GM10847 (cell line): Measurements from ENCODE around the gene MYO16.

ENCODE experiments used
- POLR2A ChIP-seq: IDR thresholded peaks from 2 replicates; pipeline ENCODE4 v1.6.1; 2011; ENCODE audit not compliant: insufficient read length; ENCODE audit errors: extremely low read depth

Gene MYO16

DNA sequence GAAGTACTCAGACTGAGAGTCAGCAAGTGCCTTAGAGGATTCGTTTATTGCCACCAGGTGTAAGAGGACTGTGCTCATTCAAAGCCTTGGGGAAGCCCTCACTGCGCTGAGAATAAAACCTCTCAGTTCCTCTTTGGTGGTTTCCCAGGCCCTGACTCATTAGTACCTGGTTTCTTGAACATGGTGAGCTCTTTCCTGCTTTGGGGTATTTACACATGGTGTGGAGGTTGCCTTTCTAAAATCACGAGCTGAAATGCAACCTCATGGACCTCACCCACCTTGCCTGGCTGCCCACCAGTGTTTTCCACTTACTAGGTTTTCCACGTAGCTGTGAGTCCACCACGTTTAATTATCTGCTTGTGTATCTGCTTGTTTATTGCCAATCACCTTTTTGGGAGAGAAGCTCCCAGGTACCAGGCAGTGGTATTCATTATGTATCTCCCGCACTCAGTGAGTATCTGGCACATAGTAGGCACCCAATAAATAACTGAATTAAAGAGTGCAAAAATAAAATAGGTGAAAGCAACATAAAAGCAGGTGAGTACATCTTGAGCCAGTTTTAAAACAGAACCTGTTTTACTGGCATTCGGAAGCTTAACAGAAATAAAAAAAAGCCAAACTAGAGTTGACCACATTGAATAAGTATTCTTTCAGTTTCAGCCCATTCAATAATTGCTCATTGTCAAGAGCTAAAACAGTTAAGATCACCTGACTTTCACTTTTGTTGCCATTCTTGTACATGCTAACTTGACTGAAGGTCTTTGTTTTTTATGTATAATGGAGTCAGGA, 533.0 kb downstream of the MYO16 start:
- no peak for TF ChIP-seq POLR2A

DNA sequence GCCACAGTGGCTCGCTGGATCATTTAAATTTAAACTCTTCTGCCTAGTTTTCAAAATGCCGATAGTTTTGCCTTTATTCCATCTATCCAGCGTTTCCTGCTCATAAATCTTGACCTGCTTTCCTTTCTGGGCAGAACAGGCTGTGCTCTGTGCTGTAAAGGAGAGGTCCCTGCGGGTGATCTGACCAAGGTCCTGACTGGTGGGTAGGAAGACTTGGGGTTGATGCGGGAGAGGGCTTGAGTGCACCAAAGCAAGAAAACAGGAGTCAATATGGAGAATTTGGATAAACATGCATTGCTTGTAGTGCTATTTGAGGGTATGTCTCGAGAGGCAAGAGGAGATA, 533.6 kb downstream of the MYO16 start:
- TF ChIP-seq POLR2A, result no peak

DNA sequence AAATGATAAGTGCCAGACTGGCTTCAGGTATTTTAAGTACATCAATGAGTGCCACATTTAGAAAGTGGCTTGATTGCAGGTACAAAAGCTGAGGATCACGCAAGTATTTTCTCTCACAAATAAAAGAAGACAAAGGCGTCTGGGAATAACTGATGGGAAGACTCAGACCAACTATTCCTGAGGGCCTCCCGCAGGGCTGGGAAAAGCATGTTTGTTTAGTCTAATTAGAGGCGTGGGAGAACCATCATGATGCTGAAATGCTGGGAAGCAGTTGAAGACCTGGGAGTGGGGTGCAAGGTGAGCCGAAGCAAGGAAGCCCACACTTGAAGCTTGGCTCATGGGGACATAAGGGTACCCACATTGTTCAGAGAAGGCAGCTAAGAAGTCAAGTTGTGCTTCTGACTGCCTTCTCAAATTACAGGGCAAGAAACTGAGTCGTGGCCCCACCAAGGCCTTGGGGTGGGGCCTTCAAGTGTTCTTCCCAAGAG, 536.0 kb downstream of the MYO16 start:
- TF ChIP-seq POLR2A, result no peak

DNA sequence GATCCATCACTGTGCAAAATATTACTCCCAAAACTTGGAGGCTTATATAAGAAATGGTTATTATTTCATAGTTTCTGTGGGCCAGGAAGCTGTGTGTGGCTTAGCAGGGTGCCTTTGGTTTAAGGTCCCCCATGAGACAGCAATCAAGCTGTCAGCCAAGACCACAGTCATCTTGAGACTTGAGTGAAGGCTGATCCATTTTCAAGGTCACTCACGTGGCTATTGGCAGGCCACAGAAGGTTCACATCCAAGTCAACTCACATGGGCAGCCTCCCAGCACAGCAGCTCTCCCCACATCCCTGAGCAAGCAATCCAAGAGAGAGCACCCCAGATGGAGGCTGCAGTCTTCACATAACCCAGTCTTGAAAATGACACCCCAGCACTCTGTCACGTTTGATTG, 537.4 kb downstream of the MYO16 start:
- no peak for TF ChIP-seq POLR2A

DNA sequence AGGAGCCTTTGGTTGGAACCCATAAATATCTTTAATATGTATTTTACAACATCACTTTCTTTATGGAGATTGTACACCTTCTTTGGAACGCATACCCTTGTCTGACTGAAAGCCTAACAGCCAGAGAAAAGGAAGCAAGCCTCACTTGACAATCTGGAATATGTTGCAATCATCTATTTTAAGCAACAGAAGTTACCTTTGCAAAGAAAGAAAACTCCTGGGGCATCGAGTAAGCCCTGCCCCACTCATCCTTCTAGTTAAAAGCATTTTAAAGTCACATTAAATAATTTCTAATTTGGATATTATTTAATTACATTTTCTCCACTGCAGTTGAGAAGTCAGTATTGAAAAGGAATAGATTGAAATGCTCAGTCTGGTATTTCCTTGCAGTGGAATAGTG, 542.7 kb downstream of the MYO16 start:
- no peak for TF ChIP-seq POLR2A

DNA sequence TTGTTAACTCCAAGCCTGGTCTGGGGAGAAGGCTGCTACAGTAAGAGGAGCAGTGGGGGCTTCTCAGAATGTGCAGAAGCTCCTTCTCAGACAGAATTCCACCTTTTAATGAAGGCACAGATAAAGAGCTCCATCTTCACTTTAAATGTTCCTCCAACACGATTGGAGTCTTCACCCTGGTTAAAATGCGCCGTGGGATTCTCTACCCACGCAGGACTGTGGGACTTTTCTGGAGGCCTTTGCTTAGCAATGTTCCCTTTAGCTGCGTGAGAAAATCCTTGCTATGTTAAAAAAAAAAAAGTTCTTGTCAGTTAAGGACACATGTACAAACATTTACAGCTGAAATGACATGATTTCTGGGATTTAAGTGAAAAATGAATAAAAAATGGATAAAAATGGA, 546.3 kb downstream of the MYO16 start:
- no peak for TF ChIP-seq POLR2A

DNA sequence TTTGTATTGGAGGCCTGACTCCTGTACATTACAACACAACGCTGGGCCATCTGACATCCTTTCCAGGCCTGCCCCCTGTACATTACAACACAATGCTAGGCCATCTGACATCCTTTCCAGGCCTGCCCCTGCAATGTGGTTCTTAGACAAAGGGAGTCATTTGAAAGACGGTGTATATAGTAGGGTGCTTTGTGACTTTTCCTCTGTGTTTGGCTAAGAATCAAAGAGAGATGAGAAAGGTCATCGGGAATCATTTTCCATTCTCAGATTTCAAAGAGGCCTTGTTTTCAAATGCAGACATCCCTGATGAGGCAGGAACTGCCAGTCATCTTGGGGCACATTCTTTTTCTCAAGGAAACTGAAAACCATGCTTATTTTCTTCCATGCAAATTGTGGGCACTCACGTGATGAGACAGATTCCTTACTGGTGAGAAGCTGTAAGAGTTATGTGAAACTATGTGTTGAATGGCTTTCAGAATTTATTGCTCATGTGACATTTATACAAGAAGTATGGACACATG, 551.6 kb downstream of the MYO16 start:
- TF ChIP-seq POLR2A, result no peak

DNA sequence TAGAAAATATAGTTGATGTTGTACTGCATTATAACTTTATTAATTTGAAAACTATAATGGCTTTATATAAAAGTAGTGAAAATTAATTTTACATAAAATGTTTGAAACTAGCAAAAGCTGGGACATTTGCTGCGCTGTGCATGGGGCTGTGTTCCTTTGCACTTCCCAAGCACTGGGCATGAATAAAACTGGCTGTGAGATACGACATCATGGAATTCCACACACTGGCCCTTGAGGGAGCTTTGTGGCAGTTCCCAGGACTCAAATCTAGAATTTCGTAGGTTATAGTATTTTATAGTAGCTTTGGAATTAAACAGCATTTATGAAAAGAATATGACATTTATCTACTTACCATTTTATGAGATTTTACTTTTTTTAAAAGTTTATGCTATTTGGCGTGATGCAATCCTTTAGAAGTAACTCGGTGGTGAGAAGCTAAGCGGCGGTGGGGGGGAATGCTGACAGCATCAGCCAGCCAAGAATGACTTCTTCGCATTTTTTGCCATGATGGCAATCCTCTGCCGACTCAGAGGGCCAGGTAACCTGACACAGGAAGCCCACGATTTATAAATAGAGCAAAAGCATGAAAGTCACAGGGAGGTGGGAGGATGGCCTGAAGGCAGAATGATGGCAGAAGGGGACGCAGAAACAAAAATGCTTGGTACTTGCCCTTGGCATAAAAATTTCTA, 553.5 kb downstream of the MYO16 start:
- TF ChIP-seq POLR2A, result no peak

DNA sequence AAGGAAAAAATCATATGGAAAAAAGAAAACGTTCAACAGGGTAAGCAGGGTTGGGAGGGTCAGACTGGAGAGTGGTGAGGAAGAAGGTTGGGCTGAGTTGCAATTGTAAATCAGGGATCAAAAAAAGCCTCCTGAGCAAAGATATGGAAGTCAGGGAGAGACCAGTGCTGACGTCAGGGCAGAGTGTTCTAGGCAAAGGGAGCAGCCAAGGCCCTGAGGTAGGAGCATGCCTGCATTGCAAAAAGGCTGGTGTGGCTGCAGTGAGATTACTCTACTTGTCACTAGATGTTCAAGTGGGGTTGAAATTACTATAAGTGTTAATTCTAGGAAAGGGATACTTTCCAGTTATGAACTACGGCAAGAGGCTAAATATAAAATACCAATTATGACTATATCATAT, 562.0 kb downstream of the MYO16 start:
- no peak for TF ChIP-seq POLR2A

DNA sequence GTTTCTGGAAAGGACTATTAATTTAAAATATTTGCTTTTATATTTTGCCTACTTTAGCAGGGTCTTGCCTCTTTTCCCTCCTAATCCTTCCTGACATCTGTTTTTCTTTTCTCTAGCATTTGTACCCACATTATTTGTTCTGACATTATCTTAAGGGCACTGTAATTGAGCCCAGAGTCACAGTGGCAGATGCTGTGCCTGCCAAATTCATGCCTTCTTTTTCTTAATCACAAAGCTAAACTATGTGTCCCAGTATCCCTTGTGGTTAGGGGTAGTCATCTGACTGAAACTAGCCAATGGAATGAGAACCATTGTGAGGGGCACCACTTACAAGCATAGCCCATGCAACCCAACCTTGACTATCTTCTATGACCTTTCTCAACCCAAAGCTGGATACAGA, 562.9 kb downstream of the MYO16 start:
- no peak for TF ChIP-seq POLR2A

DNA sequence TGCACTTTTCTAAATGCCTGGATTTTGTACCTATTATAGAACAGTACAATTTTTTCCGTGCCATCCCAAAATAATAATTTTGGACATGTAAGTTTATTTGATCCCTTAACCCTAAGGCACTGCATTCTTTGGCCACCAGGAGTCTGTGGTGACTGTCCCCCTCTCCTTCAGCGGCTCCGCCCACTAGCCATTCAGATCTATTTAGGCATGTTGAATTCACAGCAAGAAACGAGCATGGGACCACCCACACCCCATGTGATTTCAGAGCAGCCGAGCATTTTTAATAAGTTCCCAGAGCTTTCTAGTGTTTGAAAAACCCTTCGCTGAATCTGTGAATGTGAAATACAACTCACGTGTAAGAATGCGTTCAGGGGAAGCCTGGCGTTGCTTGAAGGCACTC, 567.5 kb downstream of the MYO16 start:
- TF ChIP-seq POLR2A, result no peak

DNA sequence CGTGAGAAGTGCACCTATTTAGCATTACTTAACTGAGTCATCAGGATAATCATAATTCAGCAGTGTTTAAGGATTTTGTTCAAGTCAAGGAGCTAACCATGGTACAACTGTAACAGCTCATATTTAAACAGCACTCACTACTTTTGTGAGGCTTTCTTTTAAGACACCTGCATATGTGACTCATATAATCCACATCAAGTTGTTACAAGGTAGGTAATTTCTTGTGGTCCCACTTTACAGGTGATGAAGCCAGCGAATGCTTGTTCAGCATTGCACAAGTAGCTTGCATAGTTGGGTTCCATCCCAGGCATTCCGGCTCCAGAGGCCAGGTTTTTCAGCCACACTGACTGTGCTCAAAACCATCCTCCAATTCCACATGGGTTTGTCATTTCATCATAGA, 569.2 kb downstream of the MYO16 start:
- no peak for TF ChIP-seq POLR2A

DNA sequence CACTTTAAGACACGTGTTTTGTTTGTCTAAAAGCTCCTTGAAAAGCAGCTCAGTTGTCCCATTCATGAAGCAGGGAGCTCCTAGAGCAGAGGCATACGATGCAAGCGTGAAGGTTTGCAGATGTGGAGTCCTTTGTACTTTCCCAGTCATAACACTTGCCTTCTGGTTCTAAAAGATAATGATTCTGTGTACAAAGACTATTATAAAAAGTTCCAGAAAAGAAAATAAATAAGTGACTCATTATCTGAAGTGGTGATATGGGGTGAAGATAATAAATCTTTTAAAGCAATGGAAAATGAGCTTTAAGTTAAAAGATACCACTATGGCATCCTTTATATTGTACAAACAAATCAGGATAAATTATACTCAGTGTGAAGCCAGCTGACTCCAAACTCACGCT, 569.9 kb downstream of the MYO16 start:
- no peak for TF ChIP-seq POLR2A

DNA sequence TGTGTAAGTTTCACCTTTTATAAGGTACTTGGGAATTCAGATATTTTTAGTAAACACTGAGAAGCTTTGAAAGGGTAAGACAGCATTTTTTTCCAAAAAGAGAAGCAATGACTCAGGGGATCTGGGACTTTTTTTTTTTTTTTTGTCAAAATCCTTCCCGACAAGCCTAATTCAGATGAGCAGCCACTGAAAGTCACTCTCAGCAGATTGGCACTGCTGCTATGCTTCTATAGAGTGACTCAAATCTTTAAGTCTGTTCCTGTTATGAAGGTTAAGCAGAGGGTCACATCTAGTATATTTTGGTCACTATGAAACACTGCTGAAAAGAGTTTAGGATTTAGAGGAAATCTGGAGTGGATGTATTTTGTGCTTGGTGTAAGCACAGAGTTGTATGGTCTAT, 571.1 kb downstream of the MYO16 start:
- TF ChIP-seq POLR2A, result no peak

DNA sequence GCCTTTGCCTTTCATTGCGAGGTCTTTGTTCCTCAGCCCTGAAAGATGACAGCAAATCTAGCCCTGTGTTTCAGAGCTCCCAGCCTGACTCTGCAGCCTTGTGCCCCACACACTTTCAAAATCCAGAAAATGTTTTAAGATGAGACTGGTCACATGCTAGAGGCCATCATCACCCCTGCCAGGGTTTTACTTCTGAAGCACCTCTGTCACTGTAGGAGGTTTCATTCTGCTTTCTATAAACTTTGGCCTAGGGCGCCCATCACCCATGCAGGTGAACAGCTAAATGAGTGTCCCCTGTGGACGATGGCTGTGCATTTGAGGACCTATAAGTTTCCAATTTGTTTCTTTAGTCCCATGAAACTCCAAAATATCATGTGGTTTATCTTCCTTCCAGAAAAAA, 574.2 kb downstream of the MYO16 start:
- TF ChIP-seq POLR2A, result no peak

DNA sequence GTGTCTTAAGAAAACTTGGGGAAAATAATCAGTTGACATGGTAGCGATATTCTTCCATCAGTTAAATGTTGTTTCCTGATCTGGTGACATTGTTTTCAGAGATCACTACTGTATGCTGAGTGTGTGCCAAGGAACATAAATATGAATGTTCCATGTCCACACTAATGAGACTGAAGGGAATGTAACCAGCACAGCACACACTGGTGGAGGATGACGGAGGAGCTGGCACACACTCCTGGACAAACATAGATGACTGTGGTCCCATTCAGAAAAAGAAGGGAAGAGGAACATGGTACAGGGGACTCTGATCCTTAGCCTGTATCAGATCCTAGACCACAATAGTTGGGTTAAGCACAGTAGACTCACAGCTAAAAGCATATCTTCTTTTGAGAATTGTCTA, 574.8 kb downstream of the MYO16 start:
- TF ChIP-seq POLR2A, result no peak

DNA sequence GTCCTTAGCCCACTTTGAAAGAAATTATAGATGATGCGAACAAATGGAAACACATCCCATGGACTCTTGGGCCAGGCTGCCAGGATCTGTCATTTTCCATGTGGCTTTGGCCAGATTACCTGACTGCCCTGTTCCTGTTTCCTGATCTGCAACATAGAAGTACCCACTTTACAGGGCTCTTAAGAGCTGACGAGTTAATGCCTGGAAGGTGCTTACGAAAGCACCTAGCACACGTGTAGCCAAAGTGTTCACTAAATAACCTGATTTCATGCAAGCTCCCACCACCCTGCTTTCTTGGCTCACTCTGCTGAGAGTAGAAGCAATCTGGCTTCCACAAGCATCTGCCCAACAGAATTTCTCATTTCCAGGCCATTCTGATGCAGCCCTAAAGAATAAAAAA, 575.2 kb downstream of the MYO16 start:
- no peak for TF ChIP-seq POLR2A

DNA sequence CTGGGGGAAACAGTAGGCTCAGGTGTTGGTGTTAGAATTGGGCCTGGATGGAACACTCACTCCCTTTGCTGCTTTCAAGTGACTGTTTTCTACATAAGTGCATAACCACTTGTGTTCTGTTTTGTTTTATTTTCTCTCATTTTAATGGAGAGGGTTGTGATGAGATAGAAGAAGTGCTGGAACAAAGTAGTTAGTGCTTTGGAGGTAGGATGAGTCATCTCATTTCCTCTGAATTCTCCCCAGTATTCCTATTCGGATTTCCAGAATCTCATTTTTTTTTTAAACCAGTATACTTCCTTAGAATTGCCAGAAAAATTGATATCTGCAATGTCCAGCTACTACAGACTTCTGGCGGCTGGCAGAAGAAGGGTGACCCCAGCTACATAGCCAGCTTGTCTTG, 575.9 kb downstream of the MYO16 start:
- TF ChIP-seq POLR2A, result no peak
